ENCODE measurements around the gene MYO7B.

MYO7B gene

DNA sequence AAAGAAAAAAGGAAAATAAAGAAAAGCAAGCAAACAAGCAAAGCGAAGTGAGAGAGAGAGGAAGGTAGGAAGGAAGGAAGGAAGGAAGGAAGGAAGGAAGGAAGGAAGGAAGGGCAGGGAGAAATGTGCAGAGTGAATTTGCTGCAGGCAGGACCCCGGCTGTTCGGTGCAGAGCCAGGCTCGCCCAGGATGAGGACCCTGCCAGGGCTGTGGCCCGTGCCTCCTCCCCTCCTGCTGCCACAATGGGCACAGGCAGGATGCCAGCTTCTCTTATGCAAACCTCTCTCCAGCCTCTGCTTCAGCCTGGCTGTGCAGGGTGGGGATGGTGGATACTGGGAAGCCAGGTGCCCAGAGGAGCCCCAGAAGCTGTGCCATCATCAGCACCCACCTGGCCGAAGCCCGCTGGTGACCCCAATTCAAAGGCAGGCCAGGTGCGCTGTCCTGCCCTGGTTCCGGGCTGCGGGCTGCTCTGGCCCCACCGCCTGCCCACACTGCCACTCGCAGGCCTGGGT is 113.7 kb downstream of the MYO7B start:
- no peak for DNase-seq (ENCODE audit: low read depth)

DNA sequence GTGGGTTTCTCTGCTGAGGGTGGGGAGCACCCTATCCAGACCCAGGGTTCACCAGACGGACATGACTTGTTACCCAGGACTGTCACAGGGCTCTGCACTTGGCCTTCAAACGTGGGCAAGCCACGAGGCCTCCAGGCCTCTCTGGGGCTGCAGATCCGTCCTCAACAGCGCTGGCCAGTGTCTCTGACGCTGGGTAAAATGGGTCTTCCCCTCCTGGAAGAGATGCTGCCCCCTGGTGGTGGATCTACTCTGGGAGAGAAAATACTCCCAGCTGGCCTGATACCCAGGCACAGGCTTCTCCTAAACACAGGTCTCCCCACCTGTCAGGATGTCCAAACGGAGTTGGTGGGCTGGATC is 114.2 kb downstream of the MYO7B start:
- DNase-seq (ENCODE audit: low read depth), result peak; percentile 69

DNA sequence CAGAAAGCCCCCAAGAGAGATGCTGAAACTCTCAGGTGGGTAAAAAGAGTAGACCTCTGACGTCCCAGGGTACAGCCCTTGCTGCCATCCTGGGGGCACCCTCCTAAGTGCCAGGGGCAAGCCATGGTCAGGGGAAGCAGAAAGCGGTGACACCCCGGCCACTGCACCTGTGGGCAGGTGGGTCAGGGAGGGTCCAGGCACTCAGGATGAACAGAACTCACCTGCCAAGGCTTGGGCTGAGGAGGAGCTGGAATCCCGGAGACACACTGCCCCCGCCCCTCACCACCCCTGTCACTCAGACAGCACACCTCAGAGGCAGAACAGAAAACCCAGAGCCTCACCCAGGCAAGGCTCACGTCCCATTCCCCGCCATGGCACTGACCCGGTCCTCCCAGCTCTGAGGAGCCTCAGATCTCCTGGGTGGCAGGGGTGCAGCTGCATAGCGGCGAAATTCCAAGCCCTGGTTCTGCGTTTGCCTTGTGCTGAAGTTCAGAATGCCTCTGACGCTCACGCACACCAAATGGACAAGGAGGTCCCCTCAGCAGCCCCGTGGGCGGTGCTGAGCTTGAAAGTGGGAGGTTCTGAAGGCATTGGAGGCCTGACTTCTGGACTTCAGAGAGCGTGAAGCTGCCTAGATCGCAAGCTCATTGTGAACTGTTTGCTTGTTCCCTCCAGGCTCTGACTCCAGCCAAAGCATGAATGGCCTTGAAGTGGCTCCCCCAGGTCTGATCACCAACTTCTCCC is 114.7 kb downstream of the MYO7B start:
- DNase-seq (ENCODE audit: low read depth), result no peak

- DNase-seq (ENCODE audit: low read depth), result no peak
Observed at GRCh38 chr2:127650785-127651380, 115.4 kb downstream of the MYO7B start.

DNA sequence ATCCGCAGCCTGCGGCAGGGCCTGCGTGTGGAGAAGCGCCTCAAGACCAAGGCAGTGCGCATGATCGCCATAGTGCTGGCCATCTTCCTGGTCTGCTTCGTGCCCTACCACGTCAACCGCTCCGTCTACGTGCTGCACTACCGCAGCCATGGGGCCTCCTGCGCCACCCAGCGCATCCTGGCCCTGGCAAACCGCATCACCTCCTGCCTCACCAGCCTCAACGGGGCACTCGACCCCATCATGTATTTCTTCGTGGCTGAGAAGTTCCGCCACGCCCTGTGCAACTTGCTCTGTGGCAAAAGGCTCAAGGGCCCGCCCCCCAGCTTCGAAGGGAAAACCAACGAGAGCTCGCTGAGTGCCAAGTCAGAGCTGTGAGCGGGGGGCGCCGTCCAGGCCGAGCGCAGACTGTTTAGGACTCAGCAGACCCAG is 115.9 kb downstream of the MYO7B start:
- DNase-seq (ENCODE audit: low read depth), result no peak

DNA sequence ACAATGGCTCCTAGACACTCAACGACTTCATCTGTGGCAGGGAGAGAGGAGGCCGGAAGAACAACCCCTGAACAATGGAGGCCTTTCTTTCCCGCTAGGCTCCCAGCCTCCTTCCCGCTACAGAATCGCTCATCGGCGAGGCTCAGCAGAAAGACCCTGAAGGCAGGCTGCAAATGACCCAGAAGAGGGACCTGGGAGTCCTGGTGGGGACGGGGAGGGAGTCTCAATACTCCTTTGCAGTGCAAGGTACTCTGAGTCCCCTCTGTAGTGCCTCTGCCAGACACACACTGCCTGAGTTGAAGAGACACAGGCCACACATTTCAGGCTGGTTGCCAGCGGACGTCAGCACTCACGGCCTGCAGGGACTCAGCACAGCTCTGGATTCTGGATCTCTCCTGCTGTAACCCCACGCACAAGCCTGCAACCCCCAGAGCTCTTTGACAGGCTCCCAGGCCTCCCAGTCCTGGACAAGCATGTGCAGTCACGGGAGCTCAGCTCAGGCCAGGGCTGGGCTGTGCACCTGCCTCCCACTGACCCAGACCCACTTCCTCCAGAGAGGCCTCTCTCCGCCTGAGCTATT is 116.6 kb downstream of the MYO7B start:
- peak; percentile 56 for DNase-seq (ENCODE audit: low read depth)

DNA sequence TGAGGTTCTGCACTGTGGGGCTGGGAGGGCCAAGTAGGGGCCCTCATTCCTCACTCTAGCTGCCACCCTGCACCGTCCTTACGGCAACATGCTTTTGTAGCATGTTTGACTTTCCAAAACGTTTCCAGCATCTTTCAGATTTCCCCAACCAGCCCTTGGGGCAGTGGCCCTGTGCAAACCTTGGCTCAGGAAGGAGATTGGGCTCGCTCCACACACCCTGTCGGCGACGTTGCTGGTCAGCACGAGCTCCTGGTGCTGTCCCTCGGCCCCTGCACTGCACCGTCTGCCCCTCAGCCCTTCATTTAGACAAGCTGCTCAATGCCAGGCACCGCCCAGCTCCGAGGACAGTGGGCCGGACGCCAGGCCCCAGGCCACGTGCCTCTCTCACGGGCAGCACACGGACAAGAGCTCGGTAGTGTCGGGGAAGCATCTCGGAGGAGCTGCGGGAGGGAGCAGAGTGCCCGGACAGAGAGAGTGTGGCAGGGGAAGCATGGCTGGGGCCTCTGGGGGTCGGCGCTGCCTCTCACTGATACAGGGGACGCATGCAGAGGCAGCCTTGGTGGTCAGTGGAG is 117.4 kb downstream of the MYO7B start:
- DNase-seq (ENCODE audit: low read depth), result no peak

GRCh38 chr2:127653421-127654083 is 118.1 kb downstream of the MYO7B start:
- DNase-seq (ENCODE audit: low read depth), result no peak

GRCh38 chr2:127654084-127654837 is 118.8 kb downstream of the MYO7B start:
- DNase-seq (ENCODE audit: low read depth), result no peak

DNA sequence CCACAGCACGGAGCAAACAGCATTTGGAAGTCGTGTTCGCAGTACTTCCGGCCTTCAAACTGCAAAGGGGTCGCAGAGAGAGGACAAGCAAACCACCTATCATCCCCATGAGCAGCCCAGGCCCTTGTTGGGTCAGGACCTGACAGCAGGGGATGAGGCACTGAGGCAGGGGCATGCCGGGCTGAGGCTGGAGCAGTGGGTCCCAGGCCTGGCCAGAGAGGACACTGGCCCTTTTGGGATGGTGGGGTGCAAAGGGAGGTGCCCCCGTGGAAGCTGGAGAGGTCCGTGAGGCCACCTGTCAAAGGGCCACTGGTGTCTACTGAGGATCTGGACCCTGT is 119.3 kb downstream of the MYO7B start:
- no peak for DNase-seq (ENCODE audit: low read depth)

DNA sequence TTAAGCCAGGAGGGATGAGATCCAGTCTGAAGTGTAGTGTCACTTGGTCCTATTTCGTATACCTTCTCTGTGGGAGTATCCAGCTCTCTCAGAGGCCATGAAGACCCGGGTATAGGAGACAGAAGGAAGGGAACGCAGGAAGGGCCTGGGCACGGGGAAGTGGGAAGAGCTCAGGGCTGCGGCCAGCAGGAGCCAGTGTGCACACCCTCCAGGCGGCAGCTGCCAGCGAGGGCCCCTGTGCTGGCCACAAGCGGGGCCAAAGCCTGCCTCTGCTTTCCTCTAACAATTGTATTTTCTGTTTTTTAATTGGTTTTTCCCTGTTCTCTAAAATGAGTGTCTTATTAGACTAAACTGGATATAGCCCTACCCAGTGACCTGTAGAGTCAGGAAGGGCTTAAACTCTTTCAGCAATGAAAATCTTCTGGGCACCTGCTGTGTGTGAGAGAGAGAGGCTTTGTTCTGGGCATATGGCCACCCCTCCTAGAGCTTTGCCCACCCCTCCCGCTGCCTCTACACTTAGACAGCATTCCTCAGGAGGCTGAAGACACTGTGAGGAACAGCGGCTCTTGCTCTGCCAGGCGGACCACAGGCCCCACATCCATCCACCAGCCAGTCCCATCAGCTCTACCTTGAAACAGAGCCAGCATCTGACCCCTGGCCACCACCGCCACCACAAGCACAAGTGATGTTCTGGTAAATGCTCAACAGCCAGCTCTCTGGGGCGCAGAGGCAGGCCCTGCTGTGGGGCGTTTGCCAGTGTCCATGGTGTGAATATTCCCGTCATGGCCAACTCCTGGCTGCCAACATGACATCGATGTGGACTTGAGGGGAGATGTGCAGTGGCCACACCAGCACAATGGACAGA is 120.0 kb downstream of the MYO7B start:
- DNase-seq (ENCODE audit: low read depth), result no peak

GRCh38 chr2:127656569-127657231 is 121.2 kb downstream of the MYO7B start:
- DNase-seq (ENCODE audit: low read depth), result no peak

- DNase-seq (ENCODE audit: low read depth), result no peak
Observed at GRCh38 chr2:127657232-127657595, 121.7 kb downstream of the MYO7B start.

DNA sequence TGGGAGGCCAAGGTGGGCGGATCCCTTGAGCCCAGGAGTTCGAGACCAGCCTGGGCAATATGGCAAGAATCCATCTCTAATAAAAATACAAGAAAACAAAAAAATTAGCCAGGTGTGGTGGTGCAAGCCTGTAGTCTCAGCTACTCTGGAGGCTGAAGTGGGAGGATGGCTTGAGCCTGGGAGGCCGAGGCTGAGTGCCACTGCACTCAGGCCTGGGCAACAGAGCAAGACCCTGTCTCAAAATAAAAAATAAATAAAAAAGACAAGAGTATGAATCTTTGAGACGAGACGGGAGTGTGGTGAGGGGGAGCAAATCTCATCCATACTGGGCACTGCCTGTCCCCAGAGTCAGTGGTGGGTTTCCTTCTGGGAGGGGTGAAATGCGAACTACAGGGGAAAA is 122.7 kb downstream of the MYO7B start:
- no peak for DNase-seq (ENCODE audit: low read depth)

DNA sequence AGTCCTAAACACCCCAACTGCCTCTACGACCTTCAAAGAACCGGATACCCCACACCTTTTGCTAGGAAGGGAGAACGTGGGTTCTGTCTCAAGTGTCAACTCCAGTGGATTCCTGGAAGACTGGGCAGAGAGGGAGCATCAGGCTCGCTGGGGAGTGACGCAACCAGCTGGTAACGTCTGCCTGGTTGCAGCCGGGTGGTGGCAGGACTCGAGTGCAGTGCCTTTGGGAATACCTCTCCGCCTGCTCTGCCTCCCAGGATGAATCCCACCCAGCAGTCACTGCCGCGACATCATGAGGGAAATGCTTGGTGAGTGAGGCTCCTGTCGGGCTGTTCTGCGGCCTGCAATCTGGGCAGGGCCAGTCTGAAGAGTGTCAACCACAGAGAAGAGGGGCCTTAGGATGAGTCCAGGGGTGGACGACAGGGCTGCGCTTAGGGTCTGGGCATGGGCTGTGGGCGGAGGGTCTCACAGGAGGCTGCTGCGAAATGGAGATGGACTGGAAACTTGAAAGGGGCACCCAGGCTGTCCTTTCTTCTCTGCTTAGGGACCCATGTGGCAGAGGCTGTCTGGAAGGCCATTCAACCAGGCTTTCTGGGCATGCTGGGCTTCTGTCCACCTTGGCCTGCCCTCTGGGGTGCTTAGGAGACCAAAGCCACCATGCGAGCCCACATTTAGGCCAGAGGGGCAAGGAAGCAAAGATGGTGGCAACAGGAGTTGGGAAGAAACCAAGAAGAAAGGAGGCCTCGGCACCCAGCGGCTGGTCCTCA is 123.3 kb downstream of the MYO7B start:
- peak; percentile 7 for DNase-seq (ENCODE audit: low read depth)

DNA sequence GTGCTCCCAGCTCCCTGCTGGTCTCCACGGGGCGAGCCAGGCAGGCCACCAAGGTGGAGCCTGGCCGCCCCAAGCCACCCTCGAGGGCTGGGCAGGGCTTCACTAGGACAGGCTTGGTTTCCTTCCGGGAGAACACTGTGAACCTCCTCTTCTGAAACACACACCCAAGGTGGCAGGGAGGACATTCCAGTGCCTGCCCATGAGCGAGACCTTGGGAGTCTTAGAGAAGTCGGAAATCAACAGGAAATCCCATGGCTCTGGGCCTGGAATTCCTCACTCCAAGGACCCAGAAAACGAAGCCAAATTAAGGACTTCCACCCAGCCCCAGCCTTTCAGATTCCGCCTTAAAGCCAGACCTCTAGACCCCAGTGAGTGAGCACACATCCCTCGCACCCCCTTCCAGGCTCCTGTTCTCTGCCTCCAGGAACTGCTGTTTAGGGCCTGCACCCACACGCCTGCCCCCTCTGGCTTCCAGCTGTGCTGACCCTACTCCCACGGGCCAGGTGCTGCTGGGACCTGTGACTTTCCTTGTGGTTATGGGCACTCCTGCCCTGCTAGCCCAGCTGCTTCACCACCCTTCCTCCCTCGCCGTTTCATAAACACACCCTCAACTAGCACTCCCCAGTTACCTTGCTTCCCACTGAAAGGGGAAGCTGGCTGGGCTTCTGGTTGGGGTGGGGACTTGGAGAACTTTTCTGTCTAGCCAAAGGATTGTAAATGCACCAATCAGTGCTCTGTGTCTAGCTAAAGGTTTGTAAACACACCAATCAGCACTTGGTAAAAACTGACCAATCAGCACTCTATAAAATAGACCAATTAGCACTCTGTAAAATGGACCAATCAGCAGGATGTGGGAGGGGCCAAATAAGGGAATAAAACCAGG is 124.2 kb downstream of the MYO7B start:
- DNase-seq (ENCODE audit: low read depth), result no peak

DNA sequence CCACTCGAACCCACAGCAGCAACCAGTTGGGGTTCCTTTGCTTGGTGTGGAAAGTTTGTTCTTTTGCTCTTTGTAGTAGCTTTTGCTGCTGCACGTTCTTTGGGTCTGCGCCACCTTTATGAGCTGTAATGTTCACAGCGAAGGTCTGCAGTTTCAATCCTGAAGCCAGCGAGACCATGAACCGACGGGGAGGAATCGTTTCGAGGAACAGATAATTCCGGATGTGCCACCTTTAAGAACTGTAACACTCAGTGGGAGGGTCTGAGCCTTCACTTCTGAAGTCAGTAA is 124.8 kb downstream of the MYO7B start:
- no peak for DNase-seq (ENCODE audit: low read depth)

GRCh38 chr2:127661072-127661649 is 125.7 kb downstream of the MYO7B start:
- DNase-seq (ENCODE audit: low read depth), result peak; percentile 63

All from amniotic epithelial cell (primary cell).